NCI-H1436 treated with DMSO at 0.1 percent for 48 hours (cell line): ENCODE data around the gene CYTL1.
"Not testable (repeated sequence)": the region's sequence is repeated elsewhere in the genome, so short reads cannot be mapped to it uniquely, and the experiment has no call there.

Experiments used
- DNase-seq: peaks from one replicate; lab custom pipeline; 2025; lab: John Stamatoyannopoulos, UW

CYTL1 gene

DNA sequence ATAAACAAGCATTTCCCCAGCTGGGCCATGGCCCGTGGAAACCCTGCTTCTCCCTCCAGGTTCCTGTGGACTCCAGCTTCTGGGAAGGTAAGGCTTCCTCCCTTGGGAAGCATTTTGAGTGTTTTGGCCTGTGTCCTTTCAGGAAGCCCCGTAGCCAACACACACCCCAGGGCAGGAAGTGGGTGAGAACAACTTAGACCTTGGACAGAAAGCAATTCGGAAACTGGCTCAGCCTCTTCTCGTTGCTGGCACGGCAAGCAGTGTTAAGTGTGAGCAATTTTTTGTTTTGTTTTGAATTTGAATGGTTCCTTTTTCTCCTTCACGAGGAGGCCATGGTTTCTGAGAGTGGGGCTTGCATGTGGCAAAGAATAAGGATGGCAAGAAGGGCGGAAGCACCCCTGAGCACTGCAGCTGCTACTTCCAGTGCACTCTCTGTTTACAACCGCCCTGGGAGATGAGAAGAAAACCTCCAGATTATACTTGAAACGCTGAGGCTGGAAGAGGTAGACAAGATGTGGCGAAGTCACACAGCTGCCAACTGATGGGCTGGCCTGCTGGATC is 14.1 kb upstream of the CYTL1 start:
- no peak for DNase-seq

DNA sequence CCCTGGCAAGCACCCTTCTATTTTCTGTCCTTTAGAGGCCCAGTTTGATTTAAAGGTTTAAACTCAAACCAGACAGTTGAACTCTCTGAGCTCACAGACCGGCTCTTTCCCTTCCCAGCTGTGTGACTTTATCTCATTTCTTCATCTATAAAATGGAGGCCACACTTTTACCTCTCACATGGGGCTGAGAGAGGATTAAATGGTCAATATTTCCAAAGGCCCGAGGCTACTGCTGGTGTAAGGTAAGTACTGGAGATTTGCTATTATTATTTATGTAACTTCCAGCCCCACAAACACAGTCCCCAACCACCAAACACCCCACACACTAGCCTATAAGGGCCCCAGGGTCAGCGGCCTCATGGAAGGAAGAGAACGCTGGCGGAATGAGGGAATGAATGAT is 13.6 kb upstream of the CYTL1 start:
- no peak for DNase-seq

GRCh38 chr4:5030927-5031326 is 11.7 kb upstream of the CYTL1 start:
- DNase-seq, result no peak

GRCh38 chr4:5030221-5030620 is 11.0 kb upstream of the CYTL1 start:
- DNase-seq, result no peak

GRCh38 chr4:5029447-5029846 is 10.2 kb upstream of the CYTL1 start:
- DNase-seq, result no peak

DNA sequence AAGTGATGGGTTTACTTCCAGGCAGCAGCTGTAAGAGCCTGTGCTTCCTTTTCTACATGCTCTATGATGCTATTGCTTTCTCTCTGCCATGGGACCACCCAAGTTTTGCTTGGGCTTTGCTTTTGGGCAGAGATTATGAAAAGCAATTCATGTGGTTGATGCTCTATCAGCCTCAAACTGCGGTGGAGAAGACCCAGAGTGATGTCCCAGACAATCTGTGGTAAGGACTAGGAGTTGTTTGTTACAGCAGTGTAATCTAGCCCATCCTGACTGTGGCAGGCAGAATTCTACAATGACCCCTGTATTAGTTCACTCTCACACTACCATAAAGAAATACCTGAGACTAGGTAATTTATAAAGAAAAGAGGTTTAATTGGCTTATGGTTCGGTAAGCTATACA is 9.2 kb upstream of the CYTL1 start:
- DNase-seq, result no peak

DNA sequence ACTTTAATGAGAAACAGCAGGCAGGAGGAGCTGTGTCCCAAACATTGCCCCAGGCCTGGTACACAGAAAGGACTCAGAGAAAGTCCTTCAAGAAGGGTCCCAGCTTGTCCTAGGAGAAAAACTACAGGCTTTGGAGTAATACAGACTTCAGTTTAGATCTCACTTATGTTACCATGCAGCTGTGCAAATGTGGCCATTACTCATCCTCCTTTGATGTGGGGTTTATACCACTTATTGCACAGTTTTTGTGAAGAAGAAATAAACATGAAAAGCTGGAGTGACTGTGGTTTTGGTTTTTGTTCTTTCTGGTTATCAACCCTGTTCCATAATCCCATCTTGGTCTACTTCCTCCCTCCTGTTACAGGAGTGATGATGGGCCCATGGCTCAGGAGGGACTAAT is 8.1 kb upstream of the CYTL1 start:
- no peak for DNase-seq

- no peak for DNase-seq
These were observed 7.1 kb upstream of the CYTL1 start for GRCh38 chr4:5026371-5026770.

DNA sequence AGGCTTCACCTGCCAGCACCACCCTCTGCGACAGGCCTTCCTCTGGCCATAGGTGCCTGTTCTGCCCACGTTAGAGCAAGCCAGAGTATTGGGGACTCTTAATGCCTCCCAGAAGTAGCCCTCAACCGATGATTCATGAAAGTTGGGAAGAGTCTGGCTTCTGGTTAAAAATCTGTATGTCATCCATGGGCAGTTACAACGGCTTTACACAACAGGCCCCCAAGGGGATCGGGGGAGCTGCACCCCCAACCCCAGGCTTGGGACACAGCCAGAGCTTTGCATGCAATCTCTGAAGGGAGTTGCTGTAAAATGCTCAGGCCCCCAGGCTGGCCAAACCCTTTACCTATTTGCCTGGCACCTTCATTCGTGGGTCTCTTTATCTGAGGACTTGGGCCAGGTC is 5.4 kb upstream of the CYTL1 start:
- no peak for DNase-seq

DNA sequence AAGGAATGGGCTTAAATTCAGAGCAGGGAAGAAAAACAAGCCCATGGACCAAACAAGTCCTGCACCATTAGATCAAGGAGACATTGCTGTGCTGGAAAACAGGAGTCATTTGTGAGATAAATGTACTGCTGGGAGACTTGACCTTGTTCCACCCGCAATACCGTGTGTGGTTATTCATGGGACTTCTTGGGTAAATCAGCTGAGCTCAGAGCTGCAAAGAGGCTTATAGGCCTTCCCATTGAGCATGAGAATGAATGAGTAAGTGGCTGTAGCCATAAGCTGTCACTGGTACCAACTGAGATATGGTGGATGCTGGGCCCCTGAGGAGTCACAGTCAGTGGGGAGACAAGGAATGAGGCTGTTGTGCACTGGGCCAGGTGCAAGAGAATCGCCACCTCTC is 2.3 kb upstream of the CYTL1 start:
- DNase-seq, result no peak

DNA sequence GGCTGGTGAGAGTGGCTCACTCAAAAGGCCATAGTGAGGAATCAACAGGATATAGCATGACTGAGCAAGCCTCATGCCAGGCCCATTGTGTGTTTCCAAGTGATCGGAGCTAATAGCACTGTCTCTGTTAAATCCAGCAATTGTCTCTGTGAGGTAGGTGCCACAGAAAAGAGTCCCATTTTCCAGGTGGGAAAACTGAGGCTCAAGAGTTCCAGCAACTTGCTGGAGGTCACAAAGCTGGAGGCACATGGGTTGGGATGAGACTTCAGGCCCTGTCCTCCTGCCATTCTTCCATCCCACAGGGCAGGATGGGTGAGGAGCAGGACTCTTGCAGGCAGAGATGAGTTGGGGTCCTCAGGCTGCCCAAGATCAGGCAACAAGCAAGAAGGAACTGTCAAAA is 1.1 kb upstream of the CYTL1 start:
- DNase-seq, result no peak

DNA sequence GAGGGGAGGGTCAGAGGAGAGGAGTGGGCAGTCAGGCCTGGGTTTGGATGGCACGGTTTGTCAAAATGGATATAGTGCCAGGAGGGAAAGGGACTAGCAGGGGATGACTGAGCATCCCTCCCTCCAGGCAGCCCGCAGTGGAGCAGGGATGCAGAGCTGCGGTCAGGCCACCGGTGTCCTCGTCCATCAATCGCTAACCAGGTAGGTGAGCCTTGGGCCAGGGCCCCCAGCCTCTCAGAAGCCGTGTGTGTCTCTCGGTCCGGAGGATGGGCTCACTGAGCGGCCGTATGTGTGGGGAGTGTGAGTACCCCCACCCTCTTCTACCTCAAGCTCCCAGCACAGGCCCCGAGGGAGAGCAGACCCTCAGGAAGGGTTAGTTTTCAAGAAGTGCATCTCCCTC is 538 bp upstream of the CYTL1 start:
- no peak for DNase-seq

DNA sequence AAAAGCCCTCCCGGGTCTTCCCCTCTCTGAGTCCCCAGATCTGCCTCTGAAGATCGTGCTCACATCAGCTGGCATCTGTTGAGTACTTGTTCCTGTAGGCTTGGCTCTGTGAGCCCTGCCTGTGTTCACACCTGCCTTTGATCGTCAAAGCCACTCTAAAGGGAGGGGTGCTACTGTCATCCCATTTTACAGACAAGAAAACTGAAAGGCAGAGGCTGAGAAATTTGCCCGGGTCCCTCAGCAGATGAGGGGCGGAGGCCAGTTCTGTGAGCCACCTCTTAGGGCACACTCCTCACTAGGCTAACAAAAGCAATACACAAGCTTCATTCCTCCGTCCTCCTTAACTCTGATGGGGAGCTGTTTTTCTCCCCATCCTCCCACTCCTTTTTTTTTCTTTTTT is 655 bp downstream of the CYTL1 start:
- no peak for DNase-seq

DNA sequence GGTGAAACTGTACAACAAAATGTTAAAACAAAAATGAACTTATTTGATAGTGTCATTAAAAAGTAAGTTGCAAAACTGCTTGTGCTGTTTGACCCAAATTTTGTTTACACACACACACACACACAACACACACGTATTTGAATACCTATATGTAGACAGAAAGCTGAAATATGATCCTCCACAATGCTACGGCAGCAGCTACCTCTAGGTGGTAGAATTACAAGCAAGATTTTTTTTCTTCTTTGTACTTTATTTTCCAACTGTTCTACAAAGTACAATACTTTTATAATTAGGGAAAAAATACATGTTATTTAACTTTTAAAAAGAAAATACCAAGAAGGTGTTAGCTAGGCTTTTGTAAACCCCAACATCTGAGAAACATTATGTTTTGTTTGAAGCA is 1.2 kb downstream of the CYTL1 start:
- DNase-seq, result no peak

DNA sequence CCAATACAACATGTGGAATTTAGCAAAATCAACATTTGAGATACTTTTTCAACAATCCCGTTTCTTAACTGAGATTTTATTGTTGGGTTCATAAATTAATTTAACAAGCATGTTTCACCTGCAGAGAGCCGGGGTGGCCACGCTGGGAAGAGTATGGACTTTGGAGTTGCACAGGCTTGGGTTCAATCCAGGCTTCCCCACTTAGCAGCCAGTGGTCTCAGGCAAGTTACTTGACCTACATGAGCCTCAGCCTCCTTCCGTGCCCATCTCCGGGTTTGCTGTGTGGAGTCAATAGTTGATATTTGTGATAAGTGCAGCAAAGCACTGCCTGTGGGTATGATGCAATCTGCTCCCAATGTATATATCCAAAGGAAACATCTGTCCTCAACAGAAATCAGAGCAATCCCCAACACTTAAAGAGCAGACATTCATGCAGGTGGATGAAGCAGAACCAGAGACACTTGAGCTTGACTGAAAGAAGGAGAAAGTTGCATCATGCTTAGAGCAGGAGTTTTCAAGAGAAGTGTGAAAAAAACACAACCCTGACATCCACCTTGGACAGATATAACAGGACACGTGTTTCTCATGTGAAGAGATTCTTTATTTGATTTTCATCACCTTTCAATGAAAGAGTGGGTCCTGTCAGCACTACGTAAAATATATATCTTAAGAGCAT is 5.1 kb downstream of the CYTL1 start:
- no peak for DNase-seq

- no peak for DNase-seq
These were observed 6.3 kb downstream of the CYTL1 start for GRCh38 chr4:5012958-5013357.

DNA sequence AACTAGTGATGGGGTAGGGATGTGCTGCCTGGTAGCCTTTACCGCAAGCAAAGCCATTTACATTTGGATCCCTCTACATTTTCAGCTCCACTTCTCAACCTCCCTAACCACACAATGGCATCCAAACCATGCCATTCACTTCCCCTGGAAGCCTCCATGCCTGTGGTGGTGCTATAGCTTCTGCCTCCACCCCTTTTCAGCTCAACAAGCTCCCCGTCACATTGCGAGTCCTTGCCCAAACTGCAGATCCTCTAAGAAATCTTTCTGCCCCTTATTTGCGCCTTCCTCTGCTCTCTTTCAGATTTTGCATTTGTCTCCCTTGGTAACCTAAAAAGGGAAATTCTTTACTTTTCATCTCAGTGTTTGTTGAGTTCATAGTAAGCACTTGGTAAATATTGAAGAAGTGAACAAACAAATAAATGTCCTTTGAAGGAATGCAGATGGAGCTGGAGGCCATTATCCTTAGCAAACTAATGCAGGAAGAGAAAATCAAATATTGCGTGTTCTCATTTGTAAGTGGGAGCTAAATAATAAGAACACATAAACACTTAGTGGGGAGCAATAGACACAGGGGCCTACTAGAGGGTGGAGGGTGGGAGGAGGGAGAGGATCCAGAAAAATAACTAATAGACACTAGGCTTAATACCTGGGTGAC is 6.9 kb downstream of the CYTL1 start:
- no peak for DNase-seq

DNA sequence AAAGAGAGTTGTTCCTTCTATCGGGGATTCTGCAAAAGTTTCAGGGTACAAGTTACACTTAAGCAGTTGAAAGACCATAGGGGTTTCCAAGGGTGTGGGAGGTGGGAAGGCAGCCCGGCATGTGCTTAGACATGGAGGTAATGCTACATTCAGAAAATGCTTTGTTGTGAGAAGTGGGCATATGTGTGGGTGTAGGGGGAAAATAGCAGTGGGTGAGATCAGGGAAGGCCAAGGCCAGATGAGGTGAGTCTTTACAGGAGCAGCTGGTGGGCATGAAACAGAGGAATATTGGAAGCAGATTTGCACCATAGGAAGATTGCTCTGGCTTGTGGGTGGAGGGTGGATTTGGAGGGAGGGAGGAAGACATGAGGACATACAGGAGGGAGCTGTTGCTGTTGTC is 8.3 kb downstream of the CYTL1 start:
- DNase-seq, result no peak

- no peak for DNase-seq
These were observed 9.5 kb downstream of the CYTL1 start for GRCh38 chr4:5009796-5010195.

GRCh38 chr4:5006932-5007331 is 12.3 kb downstream of the CYTL1 start:
- not testable (repeated sequence) for DNase-seq

GRCh38 chr4:5004496-5004895 is 14.8 kb downstream of the CYTL1 start:
- DNase-seq, result no peak

DNA sequence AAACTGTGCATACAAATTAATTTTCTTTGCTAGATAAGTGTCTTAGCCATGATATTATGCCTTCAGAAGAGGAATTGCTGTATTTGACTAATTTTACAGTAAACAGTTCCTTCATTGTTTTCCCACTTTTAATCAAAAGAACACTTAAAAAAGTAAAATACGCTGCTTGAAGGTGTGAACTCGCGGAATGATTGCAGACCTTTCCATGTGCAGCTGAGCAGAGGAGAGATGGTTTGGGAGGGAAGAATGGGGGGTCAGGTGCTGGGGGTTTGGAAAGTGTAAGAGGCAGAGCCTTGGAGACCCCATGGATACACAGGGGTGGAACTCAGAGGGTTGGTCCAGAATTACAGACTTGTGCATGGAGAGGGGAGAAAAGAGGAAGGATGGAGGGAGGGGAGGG is 15.3 kb downstream of the CYTL1 start:
- no peak for DNase-seq

DNA sequence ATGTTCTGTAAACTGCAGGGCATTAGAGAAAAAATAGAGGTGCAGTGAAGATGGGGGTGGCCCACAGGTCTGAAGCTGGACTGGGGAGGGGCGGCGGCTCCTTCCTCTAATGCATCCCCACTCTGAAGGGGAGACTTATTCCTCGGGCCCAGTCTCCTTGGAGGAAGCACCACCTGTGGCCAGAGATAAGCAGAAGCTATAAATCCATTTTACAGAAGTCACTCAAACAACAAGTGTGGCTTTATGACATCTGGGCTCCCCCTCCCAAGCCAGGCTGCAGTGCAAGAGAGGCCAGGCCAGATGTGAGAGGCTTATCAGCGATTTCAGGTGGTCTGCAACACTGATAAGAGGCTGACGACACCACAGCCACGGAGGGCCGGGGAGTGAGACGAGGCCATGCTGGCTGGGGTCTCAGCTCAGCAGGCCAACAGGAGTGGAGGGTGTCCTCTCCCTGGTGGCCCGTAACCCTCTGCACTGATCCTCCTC is 15.8 kb downstream of the CYTL1 start:
- no peak for DNase-seq

- not testable (repeated sequence) for DNase-seq
These were observed 17.6 kb downstream of the CYTL1 start for GRCh38 chr4:5001641-5002040.
